H1 (cell line): ENCODE data around the gene PGAM2. TPM values are rescaled to one million over a fixed set of nuclear protein-coding genes. Genes with fewer than 3 reads are reported as not detected.

Experiments
- CTCF ChIA-PET: fragments of 300-600 bp; sonication (Branson Sonifier 250); formaldehyde crosslinking; loops from one replicate; lab custom pipeline; 2021; ENCODE audit not compliant: partially characterized antibody; lab: Charles Lee
- POLR2A ChIA-PET: fragments of 300-600 bp; sonication (Branson Sonifier 250); formaldehyde crosslinking; loops from one replicate; lab custom pipeline; 2021; ENCODE audit warnings: inconsistent platforms; ENCODE audit not compliant: partially characterized antibody; lab: Charles Lee
- DNase-seq, 2 experiments: peaks; one replicate each; pipeline versions ENCODE4 v3.0.0 to v3.0.0-alpha.2; 2010 to 2022; ENCODE audit warnings: low spot score in 2 of 2, low read depth in 1 of 2, mixed read lengths in 1 of 2
- FAIRE-seq: peaks from 2 replicates; lab custom pipeline; 2011; peaks lifted over from hg19 to GRCh38; lab: Jason Lieb, UNC
- H2AFZ ChIP-seq: 2 replicates; pipeline ENCODE4 v1.8.1; 2012; ENCODE audit warnings: low read length, inconsistent platforms
- H2AK5ac ChIP-seq: 2 replicates; pipeline ENCODE4 v1.6.1; 2013; ENCODE audit warnings: low read depth, low read length
- H2BK120ac ChIP-seq: replicated peaks from 2 replicates; pipeline ENCODE3; 2013; ENCODE audit warnings: low read depth, low read length, inconsistent platforms
- H2BK12ac ChIP-seq: 2 replicates; pipeline ENCODE4 v1.6.1; 2013; ENCODE audit warnings: low read depth, low read length
- H2BK15ac ChIP-seq: 2 replicates; pipeline ENCODE4 v1.6.1; 2013; ENCODE audit warnings: low read length
- H2BK20ac ChIP-seq: 2 replicates; pipeline ENCODE4 v1.6.1; 2013; ENCODE audit warnings: low read length
- H2BK5ac ChIP-seq: 2 replicates; pipeline ENCODE4 v1.6.1; 2013; ENCODE audit warnings: low read depth, low read length
- H3K14ac ChIP-seq: 2 replicates; pipeline ENCODE4 v1.6.1; 2013; ENCODE audit warnings: inconsistent platforms; ENCODE audit not compliant: insufficient read length
- H3K18ac ChIP-seq: 2 replicates; pipeline ENCODE4 v1.6.1; 2013; ENCODE audit warnings: low read length; ENCODE audit errors: extremely low read depth
- H3K23ac ChIP-seq: 2 replicates; pipeline ENCODE4 v1.6.1; 2013; ENCODE audit warnings: inconsistent platforms; ENCODE audit not compliant: insufficient read length
- H3K23me2 ChIP-seq: 2 replicates; pipeline ENCODE4 v1.6.1; 2013; ENCODE audit warnings: low read depth, low read length
- H3K27ac ChIP-seq: 2 replicates; pipeline ENCODE4 v1.6.1; 2011; ENCODE audit warnings: low read depth, low read length, inconsistent platforms
- H3K27me3 ChIP-seq, 4 experiments: replicated peaks in 1 of 4; 1 replicate in 1 of 4; 2 replicates in 3 of 4; pipeline versions ENCODE4 v1.6.1 to v1.8.1; 2011 to 2013; ENCODE audit warnings: low read length in 3 of 4, mild to moderate bottlenecking in 3 of 4, inconsistent platforms in 2 of 4, mixed read lengths in 2 of 4, moderate library complexity in 1 of 4; ENCODE audit not compliant: control insufficient read depth in 3 of 4, insufficient read depth in 3 of 4; ENCODE audit errors: extremely low read depth in 1 of 4
- H3K36me3 ChIP-seq, 4 experiments: 2 replicates each; pipeline versions ENCODE4 v1.6.1 to v1.8.1; 2011 to 2013; ENCODE audit warnings: mild to moderate bottlenecking in 4 of 4, low read length in 3 of 4, moderate library complexity in 2 of 4, control low read depth in 1 of 4, inconsistent platforms in 1 of 4; ENCODE audit not compliant: insufficient read depth in 4 of 4, control insufficient read depth in 2 of 4
- H3K4ac ChIP-seq: replicated peaks from 2 replicates; pipeline ENCODE3; 2013; ENCODE audit warnings: low read length, low read depth, mixed read lengths, inconsistent platforms; ENCODE audit not compliant: insufficient read length
- H3K4me1 ChIP-seq, 4 experiments: replicated peaks in 1 of 4; 1 replicate in 1 of 4; 2 replicates in 3 of 4; pipeline versions ENCODE4 v1.6.1 to v1.8.1; 2011 to 2013; ENCODE audit warnings: low read length in 3 of 4, inconsistent platforms in 2 of 4, mixed read lengths in 1 of 4; ENCODE audit not compliant: insufficient read depth in 4 of 4, control insufficient read depth in 3 of 4
- H3K4me2 ChIP-seq, 2 experiments: 2 replicates each; pipeline versions ENCODE4 v1.6.1 to v1.8.1; 2011 to 2013; ENCODE audit warnings: low read depth in 2 of 2, low read length in 2 of 2, control low read depth in 1 of 2, inconsistent platforms in 1 of 2, mild to moderate bottlenecking in 1 of 2; ENCODE audit not compliant: insufficient read depth in 1 of 2
- H3K4me3 ChIP-seq, 4 experiments: fragments of 200-600, 300-600 bp in 1 of 4; sonication (generic), shearing (Covaris generic), sonication (Bioruptor Twin) in 1 of 4; 2 replicates each; pipeline versions ENCODE4 v1.5.1 to v1.8.1; 2011 to 2016; ENCODE audit warnings: low read length in 4 of 4, low read depth in 3 of 4, control low read depth in 2 of 4, inconsistent platforms in 2 of 4, mild to moderate bottlenecking in 2 of 4, mixed read lengths in 1 of 4, moderate library complexity in 1 of 4; ENCODE audit not compliant: insufficient read depth in 2 of 4; ENCODE audit errors: extremely low read depth in 1 of 4
- H3K56ac ChIP-seq: replicated peaks from 2 replicates; pipeline ENCODE3; 2013; ENCODE audit warnings: low read depth, mild to moderate bottlenecking, mixed read lengths, low read length, inconsistent platforms; ENCODE audit not compliant: insufficient read length
- H3K79me1 ChIP-seq: 2 replicates; pipeline ENCODE4 v1.6.1; 2013; ENCODE audit warnings: low read depth, low read length, control low read depth
- H3K79me2 ChIP-seq, 2 experiments: 2 replicates each; pipeline versions ENCODE4 v1.6.1 to v1.8.1; 2012 to 2013; ENCODE audit warnings: low read length in 2 of 2, mild to moderate bottlenecking in 2 of 2, inconsistent platforms in 1 of 2; ENCODE audit not compliant: insufficient read depth in 2 of 2, control insufficient read depth in 1 of 2
- H3K9ac ChIP-seq, 4 experiments: replicated peaks in 1 of 4; 1 replicate in 1 of 4; 2 replicates in 3 of 4; pipeline versions ENCODE4 v1.6.1 to v1.8.1; 2011 to 2013; ENCODE audit warnings: low read depth in 3 of 4, low read length in 3 of 4, control low read depth in 2 of 4, mild to moderate bottlenecking in 2 of 4, moderate library complexity in 2 of 4, inconsistent platforms in 1 of 4; ENCODE audit errors: extremely low read depth in 1 of 4
- H3K9me3 ChIP-seq, 2 experiments: 2 replicates each; pipeline versions ENCODE4 v1.6.1 to v1.8.1; 2012 to 2013; ENCODE audit warnings: mild to moderate bottlenecking in 2 of 2, moderate library complexity in 2 of 2, control low read depth in 1 of 2, inconsistent platforms in 1 of 2, low read depth in 1 of 2, low read length in 1 of 2, mixed read lengths in 1 of 2; ENCODE audit not compliant: insufficient read depth in 2 of 2
- H4K20me1 ChIP-seq, 2 experiments: replicated peaks in 1 of 2; 2 replicates each; pipeline versions ENCODE3 to v1.8.1; 2011 to 2013; ENCODE audit warnings: inconsistent platforms in 2 of 2, low read length in 2 of 2, mild to moderate bottlenecking in 1 of 2; ENCODE audit not compliant: insufficient read depth in 2 of 2, control insufficient read depth in 1 of 2
- H4K5ac ChIP-seq: 2 replicates; pipeline ENCODE4 v1.6.1; 2013; ENCODE audit warnings: low read length, low read depth, mixed read lengths, inconsistent platforms; ENCODE audit not compliant: insufficient read length
- H4K8ac ChIP-seq: 2 replicates; pipeline ENCODE4 v1.8.0; 2013; ENCODE audit warnings: mild to moderate bottlenecking, moderate library complexity, low read length, inconsistent platforms; ENCODE audit not compliant: insufficient read depth; ENCODE audit errors: extremely low read depth
- H4K91ac ChIP-seq: replicated peaks from 2 replicates; pipeline ENCODE3; 2013; ENCODE audit warnings: low read length, mixed read lengths, inconsistent platforms; ENCODE audit not compliant: insufficient read length
- BRCA1 ChIP-seq: IDR thresholded peaks from 2 replicates; pipeline ENCODE4 v1.6.1; 2012; ENCODE audit warnings: low read depth, low read length, improper control_type of control experiment
- CEBPB ChIP-seq: IDR thresholded peaks from 2 replicates; pipeline ENCODE4 v1.6.1; 2012; ENCODE audit warnings: low read depth, low read length
- CHD1 ChIP-seq: IDR thresholded peaks from 2 replicates; pipeline ENCODE4 v1.6.1; 2012; ENCODE audit warnings: low read depth, low read length, improper control_type of control experiment
- CHD2 ChIP-seq: IDR thresholded peaks from 2 replicates; pipeline ENCODE4 v1.6.1; 2012; ENCODE audit warnings: low read length, improper control_type of control experiment
- GABPA ChIP-seq: IDR thresholded peaks from 2 replicates; pipeline ENCODE4 v1.6.1; 2011; ENCODE audit warnings: mild to moderate bottlenecking, low read length, moderate library complexity, borderline replicate concordance; ENCODE audit not compliant: insufficient read depth
- NANOG ChIP-seq: IDR thresholded peaks from 2 replicates; pipeline ENCODE4 v1.6.1; 2011; ENCODE audit warnings: low read length, low read depth, mild to moderate bottlenecking, inconsistent platforms; ENCODE audit not compliant: insufficient read depth, poor library complexity, severe bottlenecking
- PHF8 ChIP-seq: fragments of 200-600 bp; sonication (generic); conservative IDR thresholded peaks from 2 replicates; pipeline ENCODE4 v1.7.1; 2012; ENCODE audit warnings: low read depth, mild to moderate bottlenecking, inconsistent platforms, low read length, moderate library complexity
- POLR2AphosphoS5 ChIP-seq: IDR thresholded peaks from 2 replicates; pipeline ENCODE4 v1.6.1; 2011; ENCODE audit warnings: low read depth, low read length
- SIN3A ChIP-seq, 2 experiments: IDR thresholded peaks in 1 of 2; conservative IDR thresholded peaks in 1 of 2; 2 replicates each; pipeline ENCODE4 v1.6.1; 2011 to 2012; ENCODE audit warnings: low read length in 2 of 2, improper control_type of control experiment in 1 of 2, low read depth in 1 of 2, mild to moderate bottlenecking in 1 of 2
- SIX5 ChIP-seq: IDR thresholded peaks from 2 replicates; pipeline ENCODE4 v1.6.1; 2011; ENCODE audit warnings: mild to moderate bottlenecking, low read depth, low read length
- SP4 ChIP-seq: IDR thresholded peaks from 2 replicates; pipeline ENCODE4 v1.6.1; 2012; ENCODE audit warnings: low read length, inconsistent platforms
- TCF12 ChIP-seq: IDR thresholded peaks from 2 replicates; pipeline ENCODE4 v1.6.1; 2011; ENCODE audit warnings: low read depth, mild to moderate bottlenecking, low read length
- WGBS, 2 experiments: shearing (Covaris generic) in 1 of 2; methylation state at CpG; one replicate each; pipeline versions ENCODE4 v1.1.6 to v1.1.7; 2013 to 2015; ENCODE audit warnings: low lambda C conversion rate in 2 of 2, mixed read lengths in 2 of 2, inconsistent platforms in 1 of 2, low coverage in 1 of 2, missing lambda C conversion rate in 1 of 2; ENCODE audit not compliant: insufficient replicate concordance in 2 of 2, insufficient coverage in 1 of 2, insufficient read length in 1 of 2; ENCODE audit errors: extremely low coverage in 1 of 2, missing lambda C conversion rate in 1 of 2; 5-methylcytosine and 5-hydroxymethylcytosine counted together
- polyA plus RNA-seq, 7 experiments: library from polyadenylated mRNA; depleted of rRNA in 3 of 7; stranded (reverse) in 5 of 7; unstranded in 2 of 7; fragments of >200 nt in 5 of 7; fragments of 200-250 nt in 2 of 7; gene quantifications; 1 replicate in 5 of 7; 2 replicates in 1 of 7; 4 replicates in 1 of 7; pipeline versions ENCODE4 v1.2.1 to v1.2.3, GENCODE V29; 2011 to 2013; ENCODE audit warnings: missing spikeins in 2 of 7, mixed read lengths in 2 of 7
- total RNA-seq: library from RNA; stranded (reverse); fragmentation: NEBNext Ultra II Directional; extraction: Animal tissue kit (Norgen Biotek cat#: 25700); gene quantifications from 2 replicates; pipeline ENCODE4 v1.2.1, GENCODE V29; 2021
- TF ChIP-seq, protein P1 (sequence below): IDR thresholded peaks from 2 replicates; pipeline ENCODE4 v1.6.1; 2012; ENCODE audit warnings: low read length, inconsistent platforms

PGAM2 gene
- total and polyA plus RNA-seq, 2 of the 8 experiments (the other 6 are each of a cell fraction or from before 2014, with no cell fraction given), result 2.1 to 2.9 TPM

DNA sequence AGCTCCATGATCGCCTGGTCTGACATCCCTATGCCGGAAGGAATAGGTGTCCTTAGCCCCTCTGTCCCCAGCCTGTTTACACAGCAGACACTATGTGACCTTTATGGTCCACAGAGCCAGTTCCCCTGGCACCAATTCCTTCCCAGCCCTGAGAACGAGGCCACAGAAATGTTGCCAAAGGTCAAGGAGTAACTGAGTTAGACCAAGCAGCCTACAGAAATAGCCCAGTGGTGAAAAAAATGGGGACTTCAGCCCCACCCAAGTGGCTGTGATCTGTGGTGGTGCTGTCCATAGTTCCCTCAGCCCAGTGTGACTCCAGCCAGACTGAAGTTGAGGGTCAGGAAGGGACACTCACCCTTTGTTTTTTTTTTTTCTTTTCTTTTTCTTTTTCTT lies 2.5 kb downstream of the PGAM2 start:
- Histone ChIP-seq H3K4ac (no peak overlapping the region), H3K4me3 (no peak overlapping the region), H3K56ac (no peak overlapping the region), H3K4me2 (no peak overlapping the region; a peak in 1 of 4 replicates), H3K9ac (no peak overlapping the region), H3K79me2 (no peaks in the 10 kb centered on the region), H3K27ac (no peak overlapping the region), H4K91ac (no peak overlapping the region), H3K9me3 (no peaks in the 10 kb centered on the region), H3K18ac (no peak overlapping the region), H3K23ac (no peak overlapping the region), H2BK5ac (no peak overlapping the region), H3K14ac (no peak overlapping the region), H3K79me1 (no peaks in the 10 kb centered on the region), H4K20me1 (peaks cover 5 to 10% of the 10 kb centered on the region in 2 experiments), H3K36me3 (peaks cover 4 to 24% (median 21%) of the 10 kb centered on the region in 4 experiments), H4K5ac (no peak overlapping the region), H2BK15ac (no peak overlapping the region), H3K23me2 (no peaks in the 10 kb centered on the region), H2BK20ac (no peak overlapping the region), H2AK5ac (no peak overlapping the region), H3K27me3 (peaks cover 0 to 3% (median 0%) of the 10 kb centered on the region in 4 experiments; a peak in 2 of 7 replicates), H2BK12ac (0 out of 2 replicates have a peak overlapping the region, but pooled peaks have one; percentile 60), H3K4me1 (peaks cover 9 to 30% (median 26%) of the 10 kb centered on the region in 4 experiments), H2BK120ac (no peak overlapping the region), H4K8ac (no peak overlapping the region), H2AFZ (no peak overlapping the region)
- ChIA-PET POLR2A (interaction anchor here (1.4 to 7.1 kb wide), 5 partner anchors 9 to 47 kb away, joined by 4 to 48 read pairs (median 12); no protein-coding TSS in a partner anchor), CTCF (interaction anchor here (1.1 to 1.9 kb wide), 7 partner anchors 9 to 43 kb away, joined by 3 to 9 read pairs (median 3); partner anchors contain the start of gene DBNL)
- DNase-seq (no peak), FAIRE-seq (no peak)
- WGBS, 2 experiments, result 93% methylated on average over 3 of the region's 3 CpGs; no CpG with 5 or more reads in 1 of the 2 experiments
- TF ChIP-seq SIX5 (no peak), SIN3A (conservative IDR thresholded peaks at IDR 0.05 in 1 of 2, IDR thresholded peaks at IDR 0.05 in 1 of 2; ENCODE audit: low read depth in 1 of 2, low read length in 2 of 2) (no peak), SP4 (no peak), BRCA1 (no peak), TCF12 (no peak), NANOG (no peak), GABPA (no peak), CHD2 (no peak), CHD1 (no peak), POLR2AphosphoS5 (no peak), PHF8 (no peak), CEBPB (no peak)
- TF ChIP-seq, protein P1, sequence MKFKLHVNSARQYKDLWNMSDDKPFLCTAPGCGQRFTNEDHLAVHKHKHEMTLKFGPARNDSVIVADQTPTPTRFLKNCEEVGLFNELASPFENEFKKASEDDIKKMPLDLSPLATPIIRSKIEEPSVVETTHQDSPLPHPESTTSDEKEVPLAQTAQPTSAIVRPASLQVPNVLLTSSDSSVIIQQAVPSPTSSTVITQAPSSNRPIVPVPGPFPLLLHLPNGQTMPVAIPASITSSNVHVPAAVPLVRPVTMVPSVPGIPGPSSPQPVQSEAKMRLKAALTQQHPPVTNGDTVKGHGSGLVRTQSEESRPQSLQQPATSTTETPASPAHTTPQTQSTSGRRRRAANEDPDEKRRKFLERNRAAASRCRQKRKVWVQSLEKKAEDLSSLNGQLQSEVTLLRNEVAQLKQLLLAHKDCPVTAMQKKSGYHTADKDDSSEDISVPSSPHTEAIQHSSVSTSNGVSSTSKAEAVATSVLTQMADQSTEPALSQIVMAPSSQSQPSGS, result no peak
